ENCODE results near the gene GCNT1. TPM values are rescaled to one million over a fixed set of nuclear protein-coding genes. Genes with fewer than 3 reads are reported as not detected.

GCNT1 gene
- total and polyA plus RNA-seq, 2 of the 13 experiments (the other 11 are each of a cell fraction or from before 2014, with no cell fraction given): 0.55 to 1.7 TPM

GRCh38 chr9:76423216-76424177 lies 35.5 kb upstream of the GCNT1 start (continued):
- no peak for TF ChIP-seq ZNF337 (CRISPR knock-in tag; IDR thresholded peaks at IDR 0.05; ENCODE audit: borderline replicate concordance, low read depth)
- no peak for TF ChIP-seq RNF219 (CRISPR knock-in tag; IDR thresholded peaks at IDR 0.05)
- no peak for TF ChIP-seq ELF4 (CRISPR knock-in tag; IDR thresholded peaks at IDR 0.05; ENCODE audit: borderline replicate concordance)
- no peak for TF ChIP-seq ZBTB38 (CRISPR knock-in tag; IDR thresholded peaks at IDR 0.05)
- no peak for TF ChIP-seq ZNF124 (CRISPR knock-in tag; IDR thresholded peaks at IDR 0.05)
- TF ChIP-seq PRPF4 (IDR thresholded peaks at IDR 0.05; ENCODE audit: low read depth, low read length, poor library complexity, severe bottlenecking): no peak
- no peak for TF ChIP-seq PREB (CRISPR knock-in tag; IDR thresholded peaks at IDR 0.05)
- TF ChIP-seq, protein P1, sequence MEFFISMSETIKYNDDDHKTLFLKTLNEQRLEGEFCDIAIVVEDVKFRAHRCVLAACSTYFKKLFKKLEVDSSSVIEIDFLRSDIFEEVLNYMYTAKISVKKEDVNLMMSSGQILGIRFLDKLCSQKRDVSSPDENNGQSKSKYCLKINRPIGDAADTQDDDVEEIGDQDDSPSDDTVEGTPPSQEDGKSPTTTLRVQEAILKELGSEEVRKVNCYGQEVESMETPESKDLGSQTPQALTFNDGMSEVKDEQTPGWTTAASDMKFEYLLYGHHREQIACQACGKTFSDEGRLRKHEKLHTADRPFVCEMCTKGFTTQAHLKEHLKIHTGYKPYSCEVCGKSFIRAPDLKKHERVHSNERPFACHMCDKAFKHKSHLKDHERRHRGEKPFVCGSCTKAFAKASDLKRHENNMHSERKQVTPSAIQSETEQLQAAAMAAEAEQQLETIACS (CRISPR knock-in tag; IDR thresholded peaks at IDR 0.05): no peak
- no peak for TF ChIP-seq ZNF83 (CRISPR knock-in tag; IDR thresholded peaks at IDR 0.05; ENCODE audit: borderline replicate concordance)
- TF ChIP-seq KDM1A (CRISPR knock-in tag; IDR thresholded peaks at IDR 0.05): no peak
- TF ChIP-seq, protein P2, sequence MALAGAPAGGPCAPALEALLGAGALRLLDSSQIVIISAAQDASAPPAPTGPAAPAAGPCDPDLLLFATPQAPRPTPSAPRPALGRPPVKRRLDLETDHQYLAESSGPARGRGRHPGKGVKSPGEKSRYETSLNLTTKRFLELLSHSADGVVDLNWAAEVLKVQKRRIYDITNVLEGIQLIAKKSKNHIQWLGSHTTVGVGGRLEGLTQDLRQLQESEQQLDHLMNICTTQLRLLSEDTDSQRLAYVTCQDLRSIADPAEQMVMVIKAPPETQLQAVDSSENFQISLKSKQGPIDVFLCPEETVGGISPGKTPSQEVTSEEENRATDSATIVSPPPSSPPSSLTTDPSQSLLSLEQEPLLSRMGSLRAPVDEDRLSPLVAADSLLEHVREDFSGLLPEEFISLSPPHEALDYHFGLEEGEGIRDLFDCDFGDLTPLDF (CRISPR knock-in tag; IDR thresholded peaks at IDR 0.05): no peak
- TF ChIP-seq HNRNPH1 (optimal IDR thresholded peaks at IDR 0.05; ENCODE audit: low read depth, low read length): no peak
- no peak for TF ChIP-seq HNRNPK (IDR thresholded peaks at IDR 0.05; ENCODE audit: low read depth, low read length, poor library complexity, severe bottlenecking)
- peak; percentile 84 for TF ChIP-seq BCL6 (CRISPR knock-in tag; IDR thresholded peaks at IDR 0.05)
- no peak for TF ChIP-seq SMC3 (IDR thresholded peaks at IDR 0.05; ENCODE audit: low read length)
- no peak for TF ChIP-seq ZNF547 (CRISPR knock-in tag; IDR thresholded peaks at IDR 0.05)
- no peak for TF ChIP-seq ELF1 (CRISPR knock-in tag; IDR thresholded peaks at IDR 0.05)
- TF ChIP-seq MYC (CRISPR knock-in tag; IDR thresholded peaks at IDR 0.05; ENCODE audit: borderline replicate concordance): no peak
- no peak for TF ChIP-seq ATF5 (CRISPR knock-in tag; IDR thresholded peaks at IDR 0.05; ENCODE audit: low read depth)
- no peak for TF ChIP-seq ZBTB20 (CRISPR knock-in tag; IDR thresholded peaks at IDR 0.05; ENCODE audit: borderline replicate concordance, low read depth)
- TF ChIP-seq MIXL1 (CRISPR knock-in tag; IDR thresholded peaks at IDR 0.05): peak; percentile 88
- TF ChIP-seq ZNF207 (IDR thresholded peaks at IDR 0.05; ENCODE audit: borderline replicate concordance): no peak
